ENCODE results near the gene SYS1.

SYS1 gene

DNA sequence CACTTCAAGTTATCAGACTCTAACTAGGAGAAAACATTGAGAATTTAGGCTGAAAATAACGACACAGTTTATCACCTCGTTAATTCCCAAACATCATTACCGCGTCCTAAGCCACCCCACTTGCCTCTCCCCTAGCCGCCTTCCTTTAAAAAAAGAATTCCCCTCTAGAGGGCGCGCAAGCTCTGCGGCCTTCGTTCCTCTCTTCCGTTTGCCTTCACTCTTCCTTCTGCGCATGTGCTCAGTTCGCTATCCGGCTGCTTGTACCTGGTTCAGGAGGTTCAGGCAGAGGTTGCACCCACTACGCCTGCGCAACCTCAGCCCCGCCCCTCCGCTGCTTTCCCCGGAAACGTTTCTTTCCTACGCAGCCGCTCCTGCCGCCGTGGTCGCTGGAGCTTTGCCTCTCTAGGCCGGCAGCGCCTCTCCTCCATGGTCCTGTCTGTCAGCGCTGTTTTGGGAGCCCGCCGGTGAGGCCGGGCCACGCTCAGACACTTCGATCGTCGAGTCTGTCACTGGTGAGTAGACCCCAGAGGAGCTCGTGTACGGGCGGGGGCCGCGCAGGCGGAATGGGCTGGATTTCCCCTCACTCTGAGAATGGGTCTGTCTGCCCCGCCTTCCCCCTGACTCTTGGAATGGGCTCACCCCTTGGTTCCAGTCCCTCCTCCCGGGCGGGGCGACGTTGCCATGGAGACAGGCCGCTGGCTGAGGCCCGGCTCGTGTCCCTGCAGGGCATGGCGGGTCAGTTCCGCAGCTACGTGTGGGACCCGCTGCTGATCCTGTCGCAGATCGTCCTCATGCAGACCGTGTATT is at the start of gene SYS1:
TSS of gene SYS1 (plus strand) at position 353 of the 807 bp plus-strand sequence. CDS start at position 729, 376 bp downstream.
- DNase-seq (ENCODE audit: extremely low spot score, insufficient read length, low read depth) (peak; percentile 90), FAIRE-seq (peak; percentile 95)

DNA sequence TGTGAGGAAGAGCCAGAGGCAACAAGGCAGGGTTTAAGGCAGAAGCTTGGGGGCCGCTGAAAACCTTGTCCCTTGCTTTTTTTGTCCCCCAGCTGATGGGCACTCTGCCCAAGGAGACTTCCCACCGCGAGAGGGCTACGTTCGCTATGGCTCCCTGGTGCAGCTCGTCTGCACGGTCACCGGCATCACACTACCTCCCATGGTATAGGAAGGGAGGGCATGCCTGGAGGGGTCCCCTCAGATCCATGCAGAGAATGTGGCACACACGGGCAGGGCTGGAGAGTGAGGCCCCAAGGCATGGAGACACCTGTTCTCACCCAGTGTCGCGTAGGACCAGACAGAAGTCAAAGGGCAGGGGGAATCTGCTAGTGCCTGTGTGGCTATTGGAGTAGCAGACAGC is 49.0 kb upstream of the SYS1 start:
- DNase-seq (ENCODE audit: extremely low spot score, insufficient read length, low read depth) (no peak), FAIRE-seq (no peak)

DNA sequence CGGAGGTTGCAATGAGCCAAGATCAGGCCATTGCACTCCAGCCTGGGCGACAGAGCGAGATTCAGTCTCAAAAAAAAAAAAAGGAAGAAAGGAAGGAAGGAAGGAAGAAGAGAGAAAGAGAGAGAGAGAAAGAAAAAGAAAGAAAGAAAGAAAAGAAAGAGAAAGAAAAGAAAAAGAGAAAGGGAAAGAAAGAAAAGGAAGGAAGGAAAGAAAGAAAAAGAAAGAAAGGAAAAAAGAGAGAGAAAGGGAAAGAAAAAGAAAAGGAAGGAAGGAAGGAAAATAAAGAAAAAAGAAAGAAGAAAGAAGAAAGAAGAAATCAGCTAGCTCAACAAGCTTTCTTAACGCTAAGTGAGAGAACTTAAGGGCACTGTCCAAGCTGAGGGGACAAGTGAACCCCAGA is 47.3 kb upstream of the SYS1 start:
- DNase-seq (ENCODE audit: extremely low spot score, insufficient read length, low read depth) (no peak), FAIRE-seq (no peak)

DNA sequence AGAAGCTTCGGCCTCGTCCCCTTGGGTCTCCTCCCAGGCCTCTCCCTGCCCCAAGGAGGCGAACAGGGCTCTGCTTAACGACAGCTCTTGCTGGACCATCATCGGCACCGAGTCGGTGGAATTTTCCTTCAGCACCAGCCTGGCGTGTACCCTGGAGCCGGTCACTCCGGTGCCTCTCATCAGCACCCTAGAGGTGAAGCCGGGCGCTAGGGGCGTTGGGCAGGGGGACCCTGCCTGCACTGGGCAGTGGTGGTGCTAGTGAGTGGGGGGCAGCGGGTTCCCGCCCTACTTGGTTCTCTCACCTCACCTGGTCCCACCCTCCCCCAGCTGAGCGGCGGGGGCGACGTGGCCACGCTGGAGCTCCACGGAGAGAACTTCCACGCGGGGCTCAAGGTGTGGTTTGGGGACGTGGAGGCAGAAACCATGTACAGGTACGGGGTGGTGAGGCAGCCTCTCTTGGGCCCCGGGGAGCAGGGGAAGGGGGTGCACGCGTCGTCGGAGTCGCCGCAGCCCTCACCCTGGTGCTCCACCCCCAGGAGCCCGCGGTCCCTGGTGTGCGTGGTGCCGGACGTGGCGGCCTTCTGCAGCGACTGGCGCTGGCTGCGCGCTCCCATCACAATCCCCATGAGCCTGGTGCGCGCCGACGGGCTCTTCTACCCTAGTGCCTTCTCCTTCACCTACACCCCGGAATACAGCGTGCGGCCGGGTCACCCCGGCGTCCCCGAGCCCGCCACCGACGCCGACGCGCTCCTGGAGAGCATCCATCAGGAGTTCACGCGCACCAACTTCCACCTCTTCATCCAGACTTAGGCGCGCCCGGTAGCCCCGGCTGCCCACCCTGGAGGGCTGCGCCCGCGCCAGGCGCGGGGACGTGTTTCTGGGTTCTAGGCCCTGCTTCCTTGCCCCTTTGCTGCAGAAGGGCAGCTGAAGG is 46.5 kb upstream of the SYS1 start:
- FAIRE-seq (no peak), DNase-seq (ENCODE audit: extremely low spot score, insufficient read length, low read depth) (no peak)

DNA sequence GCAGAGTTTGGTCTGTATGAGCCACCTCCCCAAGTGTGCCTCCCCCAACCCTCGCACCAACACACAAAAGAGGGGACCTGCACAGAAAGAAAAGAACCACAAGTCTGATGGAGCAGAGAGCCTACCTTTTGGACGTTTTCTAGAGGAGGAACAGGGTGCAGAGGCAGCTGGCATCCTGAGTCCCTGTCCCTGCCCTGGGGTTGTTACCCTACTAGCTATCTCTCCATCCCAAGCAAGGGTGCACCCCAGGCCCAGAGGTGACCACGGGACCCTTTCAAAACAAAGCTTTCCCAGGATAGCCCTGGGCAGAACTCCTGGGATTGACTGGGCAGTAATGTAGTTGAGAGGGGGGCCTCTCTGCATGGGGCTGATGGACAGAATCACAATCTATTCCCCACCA is 45.1 kb upstream of the SYS1 start:
- no peak for DNase-seq (ENCODE audit: extremely low spot score, insufficient read length, low read depth)

DNA sequence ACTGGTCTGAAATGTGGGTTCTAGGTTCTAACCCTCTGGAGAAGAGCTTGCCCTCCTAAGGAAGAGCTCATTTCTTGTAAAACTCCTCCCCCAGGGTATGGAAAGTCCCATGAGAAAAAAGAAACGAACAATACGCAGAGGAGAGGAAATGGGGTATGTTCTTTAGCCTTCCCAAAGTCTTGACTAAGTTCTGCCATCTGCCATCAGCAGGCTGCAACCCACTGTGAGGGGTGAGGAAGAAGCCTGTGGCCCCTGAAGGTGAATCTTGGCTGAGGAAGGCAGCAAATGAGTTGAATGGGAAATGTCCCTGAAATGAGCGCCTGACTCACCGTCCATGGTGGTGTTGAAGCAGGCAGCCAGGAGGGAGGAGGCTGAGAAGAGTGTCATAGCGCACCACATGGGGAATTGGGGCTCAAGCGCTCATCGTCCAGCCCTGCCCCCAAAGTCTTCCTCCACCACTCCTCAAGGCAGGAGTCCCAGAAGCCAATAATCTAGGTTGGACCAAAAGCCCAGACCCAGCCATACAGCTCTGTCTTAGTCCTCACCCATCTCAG is 44.5 kb upstream of the SYS1 start:
- FAIRE-seq (no peak), DNase-seq (ENCODE audit: extremely low spot score, insufficient read length, low read depth) (no peak)

More for the DNA sequence above, 45.1 kb upstream of the SYS1 start:
- FAIRE-seq, result no peak

DNA sequence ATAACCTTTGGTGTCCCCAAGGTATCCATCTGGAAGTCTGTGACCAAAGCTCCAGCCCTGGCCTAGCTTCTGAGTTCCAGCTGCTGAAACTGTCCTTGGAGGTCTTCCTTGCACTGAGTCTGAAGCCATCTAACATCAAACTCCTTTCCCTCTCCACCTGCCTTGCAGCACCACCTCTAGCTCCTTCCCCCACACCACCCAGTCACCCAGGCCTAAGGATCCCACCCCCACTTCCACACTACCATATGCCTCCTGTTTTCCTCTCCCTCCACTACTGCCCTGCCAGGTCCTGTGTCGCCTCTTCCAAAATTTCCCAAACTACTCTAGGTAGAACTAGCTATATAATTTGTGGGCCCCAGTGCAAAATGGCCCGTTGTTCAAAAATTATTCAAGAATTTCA is 44.0 kb upstream of the SYS1 start:
- DNase-seq (ENCODE audit: extremely low spot score, insufficient read length, low read depth), result no peak

DNA sequence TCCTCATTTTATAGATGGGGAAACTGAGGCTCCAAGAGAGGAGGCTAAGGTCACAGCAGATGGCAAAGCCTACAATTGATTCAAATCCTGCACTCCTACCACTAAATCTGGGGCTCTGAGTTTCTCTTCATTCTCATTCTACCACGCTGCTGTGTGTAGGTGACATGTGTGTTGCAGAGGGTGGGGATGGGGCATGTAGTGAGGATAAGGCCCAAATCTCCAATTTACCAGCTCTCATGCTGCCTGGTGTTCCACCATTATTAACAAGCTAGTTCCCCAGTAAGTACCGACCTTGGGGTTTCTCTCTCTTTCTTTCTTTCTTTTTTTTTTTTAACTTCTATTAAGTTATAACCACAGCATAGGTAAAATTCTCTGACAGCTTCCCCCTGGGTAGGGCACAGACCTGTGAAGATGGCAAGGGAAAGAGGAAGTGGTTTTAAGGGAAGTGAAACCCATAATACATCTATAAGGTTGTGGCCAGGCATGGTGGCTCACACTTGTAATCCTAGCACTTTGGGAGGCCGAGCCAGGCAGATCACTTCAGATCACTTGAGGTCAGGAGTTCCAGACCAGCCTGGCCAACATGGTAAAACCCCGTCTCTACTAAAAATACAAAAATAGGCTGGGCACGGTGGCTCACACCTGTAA is 41.9 kb upstream of the SYS1 start:
- FAIRE-seq, result peak; percentile 5
- peak; percentile 30 for DNase-seq (ENCODE audit: extremely low spot score, insufficient read length, low read depth)

More for the DNA sequence above, 44.0 kb upstream of the SYS1 start:
- FAIRE-seq, result no peak

DNA sequence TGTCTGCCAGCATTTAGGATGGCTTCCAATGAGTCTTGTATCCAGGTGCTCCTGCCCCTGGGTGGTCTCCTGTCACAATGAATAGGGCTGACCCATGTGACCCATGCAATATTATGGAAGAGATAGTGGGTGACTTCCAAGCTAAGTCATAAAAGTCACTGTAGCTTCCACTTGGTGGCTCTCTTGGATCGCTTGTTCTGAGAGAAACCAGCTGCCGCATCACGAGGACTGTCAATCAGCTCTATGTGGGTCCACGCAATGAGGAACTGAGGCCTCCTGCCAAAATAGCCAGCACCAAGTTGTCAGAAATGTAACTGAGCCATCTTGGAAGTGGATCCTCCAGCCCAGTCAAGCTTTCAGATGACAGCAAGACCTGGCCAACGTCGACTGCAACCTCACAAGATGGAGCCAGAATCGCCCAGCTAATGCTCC is 40.0 kb upstream of the SYS1 start:
- FAIRE-seq (peak; percentile 52), DNase-seq (ENCODE audit: extremely low spot score, insufficient read length, low read depth) (no peak)

DNA sequence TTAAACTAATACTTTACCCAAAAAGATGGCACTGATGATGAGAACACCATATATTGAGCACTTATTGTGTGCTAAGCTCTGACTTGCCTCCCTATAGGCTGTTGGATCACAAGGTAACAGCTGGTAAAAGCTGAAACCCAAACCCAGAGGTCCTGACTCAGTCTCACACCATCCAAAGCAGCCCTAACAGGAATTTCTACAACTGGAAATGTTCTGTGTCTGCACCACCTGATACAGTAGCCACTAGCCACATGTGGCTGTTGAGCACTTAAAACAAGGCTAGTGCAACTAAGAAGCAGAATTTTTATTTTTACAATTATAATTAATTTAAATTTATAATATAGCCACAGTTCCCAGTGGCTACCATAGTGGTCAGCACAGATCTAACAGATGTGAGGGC is 39.2 kb upstream of the SYS1 start:
- no peak for DNase-seq (ENCODE audit: extremely low spot score, insufficient read length, low read depth)
- no peak for FAIRE-seq

DNA sequence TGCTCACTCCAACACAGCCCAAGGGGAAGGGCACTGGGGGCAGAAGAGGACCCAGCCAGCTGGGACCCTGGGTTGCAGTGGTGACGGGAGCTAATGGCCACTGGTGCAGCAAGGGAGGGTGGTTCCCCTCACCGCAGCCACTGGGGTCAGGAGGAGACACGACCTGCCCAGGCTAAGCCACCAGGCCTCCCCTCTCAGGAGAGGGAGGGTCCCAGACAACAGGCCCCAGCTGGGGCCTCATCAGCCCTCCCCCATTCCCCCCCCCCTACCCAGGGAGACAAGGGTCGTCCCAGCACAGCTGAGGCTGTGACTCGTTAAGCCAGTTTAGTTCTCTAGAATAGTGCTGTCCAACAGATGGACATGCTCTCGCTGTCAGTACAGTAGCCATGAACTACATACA is 37.6 kb upstream of the SYS1 start:
- FAIRE-seq, result no peak
- no peak for DNase-seq (ENCODE audit: extremely low spot score, insufficient read length, low read depth)

DNA sequence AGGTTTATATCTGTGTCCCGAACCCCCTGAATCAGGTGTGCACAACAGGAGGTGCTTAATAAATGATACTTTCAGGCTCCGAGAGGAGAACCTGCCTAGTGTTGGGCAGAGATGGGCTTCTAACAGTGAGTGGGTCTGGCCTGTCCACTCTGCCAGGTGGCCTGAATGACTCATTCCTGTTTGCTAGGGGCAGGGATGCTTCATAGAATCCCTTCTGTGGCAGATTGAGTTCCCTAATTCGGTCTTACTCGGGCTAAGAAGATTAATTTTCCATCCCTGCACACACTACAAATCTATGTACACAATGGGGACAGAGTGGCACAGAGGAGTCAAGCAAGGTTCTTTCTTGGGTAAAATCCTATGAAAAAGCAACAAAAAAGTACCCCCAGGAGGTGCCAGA is 34.5 kb upstream of the SYS1 start:
- FAIRE-seq, result no peak
- DNase-seq (ENCODE audit: extremely low spot score, insufficient read length, low read depth), result no peak

DNA sequence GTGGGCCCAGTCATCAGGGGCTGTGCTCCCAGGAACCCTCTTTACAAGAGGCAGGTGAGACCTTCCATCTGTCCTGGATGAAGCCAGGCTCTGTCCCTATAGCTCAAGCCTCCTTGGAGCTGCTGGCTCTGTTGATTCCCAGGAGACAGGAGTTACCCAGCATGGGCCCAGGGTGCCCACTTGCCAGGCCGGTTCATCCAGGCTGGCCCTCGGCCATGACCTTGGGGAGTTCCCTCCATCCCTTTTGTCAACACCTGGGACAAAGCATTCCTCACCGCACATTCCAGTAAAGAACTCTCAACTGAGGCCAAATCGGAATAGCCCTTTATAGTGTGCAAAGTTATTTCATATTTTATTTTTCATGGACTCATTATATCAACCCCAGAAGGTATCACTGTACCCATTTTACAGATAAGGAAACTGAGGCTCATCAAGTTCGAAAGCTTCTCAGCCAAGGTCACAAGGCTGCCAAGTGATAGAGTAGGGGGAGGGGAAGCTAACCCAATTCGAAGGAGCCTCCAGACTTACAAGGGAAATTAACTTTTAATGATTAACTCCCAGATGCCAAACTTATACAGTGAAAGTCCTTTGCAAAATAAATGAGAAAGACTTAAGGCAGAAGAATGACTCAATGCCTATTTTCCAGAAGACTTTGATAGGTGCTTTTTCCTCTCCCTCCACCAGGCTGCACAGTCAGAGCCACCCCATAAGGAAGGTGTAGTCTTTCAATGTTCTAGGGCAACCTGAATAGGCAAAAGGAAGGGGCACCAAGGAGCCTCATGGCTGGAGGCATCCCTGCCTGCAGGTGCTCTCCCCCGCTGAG is 33.2 kb upstream of the SYS1 start:
- no peak for DNase-seq (ENCODE audit: extremely low spot score, insufficient read length, low read depth)
- no peak for FAIRE-seq

DNA sequence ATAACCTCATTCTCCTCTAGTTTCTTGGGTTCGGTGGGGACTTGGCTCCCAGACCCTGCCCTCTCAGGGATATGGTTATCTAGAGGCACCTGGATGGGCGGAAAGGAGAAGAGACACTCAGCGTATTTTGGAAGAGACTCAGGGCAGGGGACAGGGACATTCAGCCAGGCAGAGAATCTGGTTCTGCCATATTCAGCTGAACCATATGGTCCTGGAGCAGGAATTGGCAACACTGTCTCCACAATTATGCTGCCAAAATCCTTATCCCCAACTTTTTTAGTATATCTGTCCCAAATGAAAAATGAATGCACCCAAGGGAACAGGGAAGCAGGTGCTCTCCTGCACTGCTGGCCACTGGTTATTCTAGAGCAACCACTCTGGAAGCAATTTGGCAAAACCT is 32.5 kb upstream of the SYS1 start:
- FAIRE-seq, result no peak
- DNase-seq (ENCODE audit: extremely low spot score, insufficient read length, low read depth), result no peak

DNA sequence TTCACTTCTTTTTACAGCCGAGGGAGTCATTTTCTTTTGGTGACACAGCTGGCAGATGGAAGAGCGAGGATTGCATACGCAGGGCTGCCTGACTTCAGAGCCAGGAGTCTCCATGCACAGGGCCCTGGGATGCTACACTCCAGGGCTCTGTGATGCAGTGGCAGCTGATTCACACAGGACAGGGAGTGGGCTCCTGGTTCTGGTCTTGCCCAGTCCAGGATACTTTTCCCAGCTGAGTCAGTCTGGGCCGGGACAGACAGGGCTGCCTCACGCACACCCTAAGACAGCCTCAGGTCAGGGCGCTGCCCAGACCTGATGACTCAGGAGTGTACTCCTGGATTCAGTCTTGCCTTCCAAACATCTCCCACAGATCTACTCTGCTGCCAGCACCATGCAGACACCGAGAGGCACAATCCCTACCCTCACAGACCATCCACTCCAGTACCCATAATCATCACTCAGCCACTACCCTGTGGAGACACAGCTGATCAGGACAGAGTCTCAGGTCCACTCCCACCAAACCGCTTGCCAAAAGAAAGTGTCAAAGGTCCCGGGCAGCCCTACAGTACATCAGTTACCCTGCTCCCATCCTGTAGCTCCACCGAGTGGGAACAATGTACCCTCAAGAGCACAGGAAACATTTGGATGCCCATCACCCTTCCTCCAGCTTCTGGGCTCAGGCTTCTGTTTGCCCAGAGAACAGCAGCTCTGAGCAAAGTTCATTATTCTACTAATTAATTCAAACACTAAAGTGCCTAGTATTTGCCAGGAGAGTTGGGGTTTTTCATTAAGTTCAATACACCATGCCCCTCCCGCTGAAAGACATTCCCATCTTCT is 26.2 kb upstream of the SYS1 start:
- FAIRE-seq (no peak), DNase-seq (ENCODE audit: extremely low spot score, insufficient read length, low read depth) (no peak)

DNA sequence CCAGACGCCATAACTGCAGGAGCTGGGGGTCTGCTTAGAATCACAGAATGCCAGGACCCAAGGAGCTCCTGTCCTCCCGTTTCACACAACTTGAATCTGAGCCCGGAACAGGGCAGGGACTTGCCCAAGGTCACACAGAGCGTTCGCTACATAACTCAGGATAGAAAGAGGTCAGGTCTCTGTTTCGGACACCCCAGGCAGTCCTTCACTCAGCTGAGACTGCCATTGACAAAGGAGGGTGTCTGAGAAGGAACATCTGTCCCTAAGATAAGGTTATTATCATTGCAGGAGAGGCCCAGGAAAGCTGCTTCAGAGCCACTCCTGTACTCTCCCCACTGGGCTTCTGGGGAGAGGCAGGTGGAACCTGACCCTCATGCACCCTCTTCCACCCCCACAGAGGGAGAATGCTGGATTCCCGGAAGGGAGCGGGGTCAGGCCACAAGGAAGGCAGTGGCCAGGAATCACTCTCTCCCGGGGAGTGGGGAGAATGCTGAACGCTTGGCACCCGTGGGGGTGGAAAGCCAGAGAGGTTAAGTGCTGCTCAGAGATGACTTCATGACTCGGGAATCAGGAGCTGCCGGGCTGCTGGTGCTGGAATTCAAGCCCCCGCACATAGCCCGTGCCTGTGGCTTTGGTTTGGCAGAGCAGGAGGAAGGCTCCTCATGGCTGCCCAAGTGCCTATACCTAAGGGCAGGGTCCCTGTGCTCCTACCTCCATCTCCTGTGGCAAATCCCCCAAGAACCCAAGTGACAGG is 25.4 kb upstream of the SYS1 start:
- DNase-seq (ENCODE audit: extremely low spot score, insufficient read length, low read depth) (no peak), FAIRE-seq (no peak)

DNA sequence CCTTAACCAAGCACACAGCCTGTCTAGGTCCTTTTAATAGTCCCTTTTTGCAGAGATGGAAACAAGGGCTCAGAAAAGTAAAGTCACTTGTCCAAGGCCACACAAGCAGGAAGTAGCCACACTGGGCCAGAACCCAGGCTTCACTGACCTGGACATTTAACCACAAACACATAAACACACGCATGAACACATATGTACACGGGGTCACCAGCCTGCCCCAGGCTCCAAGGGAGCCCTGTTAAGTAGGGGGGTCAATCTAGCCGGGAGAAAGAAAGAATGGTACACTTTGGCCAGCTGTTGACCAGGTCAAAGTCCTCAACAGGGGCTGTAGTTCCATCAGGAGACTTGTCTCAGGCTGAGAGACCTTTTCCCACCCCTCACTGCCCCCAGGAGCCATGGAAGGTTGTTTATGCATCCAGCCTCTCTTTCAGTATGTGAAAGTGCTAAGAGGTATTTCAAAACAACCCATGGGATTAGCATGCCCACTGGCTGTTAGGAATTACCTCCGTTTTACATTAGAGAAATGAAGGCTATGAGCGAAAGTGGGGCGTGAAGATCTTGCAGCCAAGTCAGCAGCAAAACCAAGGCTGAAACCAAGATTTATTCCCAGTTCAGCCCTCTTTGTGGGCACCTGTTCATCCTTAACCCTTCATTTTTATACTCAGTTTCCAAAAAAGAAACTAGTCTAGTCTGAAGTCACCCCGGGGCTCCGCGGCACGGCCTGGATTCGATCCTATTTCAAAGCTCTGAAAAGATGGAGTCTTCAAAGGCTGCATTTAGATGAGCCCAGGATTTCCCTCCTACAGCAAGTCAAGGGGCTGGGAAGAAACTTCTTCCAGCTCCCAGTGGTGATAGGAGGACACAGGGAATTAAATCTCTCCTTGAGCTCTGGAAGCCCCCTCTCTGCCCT is 24.6 kb upstream of the SYS1 start:
- FAIRE-seq (no peak), DNase-seq (ENCODE audit: extremely low spot score, insufficient read length, low read depth) (no peak)

Measured in GM18507 (cell line).